HFFc6 (cell line): Measurements from ENCODE around the gene BTK. TPM values are rescaled to one million over a fixed set of nuclear protein-coding genes. Genes with fewer than 3 reads are reported as not detected.
A peak's percentile ranks its signal among the peaks of the same experiment; 100 is the strongest.

Experiments used
- DNase-seq: peaks from one replicate; pipeline ENCODE4 v3.0.0-alpha.2; 2018
- H3K27ac Mint-ChIP-seq: 2 replicates; pipeline ENCODE4 v1.8.0; 2020; ENCODE audit warnings: mild to moderate bottlenecking, mixed read lengths
- H3K27me3 Mint-ChIP-seq: 2 replicates; pipeline ENCODE4 v1.8.0; 2021; ENCODE audit warnings: mild to moderate bottlenecking, moderate library complexity, mixed read lengths; ENCODE audit not compliant: insufficient read depth
- H3K36me3 Mint-ChIP-seq: 2 replicates; pipeline ENCODE4 v1.8.0; 2021; ENCODE audit warnings: low read depth, mixed read lengths
- H3K4me1 Mint-ChIP-seq: 2 replicates; pipeline ENCODE4 v1.8.0; 2020; ENCODE audit warnings: low read depth, mixed read lengths
- H3K4me3 Mint-ChIP-seq: 2 replicates; pipeline ENCODE4 v1.8.0; 2020; ENCODE audit warnings: mild to moderate bottlenecking, moderate library complexity, mixed read lengths
- H3K9me3 Mint-ChIP-seq: 2 replicates; pipeline ENCODE4 v1.8.0; 2020; ENCODE audit warnings: mild to moderate bottlenecking, mixed read lengths
- total RNA-seq, 6 experiments: library from RNA; stranded (reverse); fragmentation: NEBNext Ultra II Directional; extraction: Animal tissue kit (Norgen Biotek cat#: 25700); gene quantifications; 2 replicates in 1 of 6; 3 replicates in 5 of 6; pipeline ENCODE4 v1.2.3, GENCODE V29; 2021
- TF ChIP-seq, protein P1 (sequence below): fragments of 200-600 bp; sonication (generic); IDR thresholded peaks from 2 replicates; pipeline ENCODE4 v1.5.0; 2021; ENCODE audit warnings: antibody characterized with exemption, mild to moderate bottlenecking

Gene BTK
- total RNA-seq, 6 experiments from 2014 or later, result not detected

DNA sequence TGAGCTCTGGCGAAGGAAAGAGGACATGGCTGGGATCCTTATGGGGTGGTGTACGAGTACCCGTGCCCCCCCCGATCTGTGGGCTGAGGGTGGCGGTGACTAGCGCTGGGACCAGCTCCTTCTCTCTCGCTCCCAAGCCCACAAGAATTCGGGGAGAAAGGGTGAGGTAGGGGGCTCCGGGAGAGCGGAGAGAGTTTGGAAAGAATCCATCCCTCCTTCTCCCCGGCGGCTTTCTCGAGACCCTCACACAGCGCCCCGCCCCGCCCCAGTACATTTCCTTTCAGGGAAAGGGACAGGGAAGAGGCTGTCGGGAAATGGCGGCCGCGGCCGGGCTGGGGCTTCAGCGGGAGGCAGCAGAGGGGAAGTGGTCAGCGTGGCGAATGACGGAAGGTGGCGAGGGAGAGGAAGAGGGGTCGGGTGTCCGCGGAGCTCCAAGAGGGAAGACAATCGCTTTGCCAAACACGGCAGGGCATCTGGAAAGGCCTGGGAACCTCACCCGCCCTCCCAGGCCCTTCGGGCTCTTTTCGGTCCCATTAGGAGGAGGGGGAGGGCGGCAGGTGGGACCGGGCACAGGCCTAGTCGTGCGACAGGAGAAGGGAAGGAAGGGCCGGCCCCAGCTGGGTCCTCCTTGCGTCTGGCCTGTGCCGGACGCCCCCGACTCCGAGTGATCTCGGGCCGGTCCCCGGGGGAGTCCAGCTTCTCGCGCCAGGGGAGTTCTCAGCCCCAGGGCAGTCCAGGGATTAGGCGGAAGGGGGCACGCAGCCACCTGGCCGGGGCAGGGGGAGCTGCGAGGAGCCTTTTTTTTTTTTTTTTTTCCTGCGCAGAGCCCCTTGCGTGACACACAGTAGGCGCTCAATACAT, 32.2 kb upstream of the BTK start:
- H3K9me3 Mint-ChIP-seq, result no peaks in the 10 kb centered on the region
- TF ChIP-seq, protein P1, sequence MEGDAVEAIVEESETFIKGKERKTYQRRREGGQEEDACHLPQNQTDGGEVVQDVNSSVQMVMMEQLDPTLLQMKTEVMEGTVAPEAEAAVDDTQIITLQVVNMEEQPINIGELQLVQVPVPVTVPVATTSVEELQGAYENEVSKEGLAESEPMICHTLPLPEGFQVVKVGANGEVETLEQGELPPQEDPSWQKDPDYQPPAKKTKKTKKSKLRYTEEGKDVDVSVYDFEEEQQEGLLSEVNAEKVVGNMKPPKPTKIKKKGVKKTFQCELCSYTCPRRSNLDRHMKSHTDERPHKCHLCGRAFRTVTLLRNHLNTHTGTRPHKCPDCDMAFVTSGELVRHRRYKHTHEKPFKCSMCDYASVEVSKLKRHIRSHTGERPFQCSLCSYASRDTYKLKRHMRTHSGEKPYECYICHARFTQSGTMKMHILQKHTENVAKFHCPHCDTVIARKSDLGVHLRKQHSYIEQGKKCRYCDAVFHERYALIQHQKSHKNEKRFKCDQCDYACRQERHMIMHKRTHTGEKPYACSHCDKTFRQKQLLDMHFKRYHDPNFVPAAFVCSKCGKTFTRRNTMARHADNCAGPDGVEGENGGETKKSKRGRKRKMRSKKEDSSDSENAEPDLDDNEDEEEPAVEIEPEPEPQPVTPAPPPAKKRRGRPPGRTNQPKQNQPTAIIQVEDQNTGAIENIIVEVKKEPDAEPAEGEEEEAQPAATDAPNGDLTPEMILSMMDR, result no peak
- peak overlapping the region; percentile 92 for H3K4me3 Mint-ChIP-seq
- peaks cover 43% of the 10 kb centered on the region for H3K4me1 Mint-ChIP-seq
- no peaks in the 10 kb centered on the region; the same call in 1 of the 2 replicates for H3K36me3 Mint-ChIP-seq
- H3K27ac Mint-ChIP-seq, result peak overlapping the region; percentile 96
- no peaks in the 10 kb centered on the region; the same call in 1 of the 2 replicates for H3K27me3 Mint-ChIP-seq
- no peak for DNase-seq

DNA sequence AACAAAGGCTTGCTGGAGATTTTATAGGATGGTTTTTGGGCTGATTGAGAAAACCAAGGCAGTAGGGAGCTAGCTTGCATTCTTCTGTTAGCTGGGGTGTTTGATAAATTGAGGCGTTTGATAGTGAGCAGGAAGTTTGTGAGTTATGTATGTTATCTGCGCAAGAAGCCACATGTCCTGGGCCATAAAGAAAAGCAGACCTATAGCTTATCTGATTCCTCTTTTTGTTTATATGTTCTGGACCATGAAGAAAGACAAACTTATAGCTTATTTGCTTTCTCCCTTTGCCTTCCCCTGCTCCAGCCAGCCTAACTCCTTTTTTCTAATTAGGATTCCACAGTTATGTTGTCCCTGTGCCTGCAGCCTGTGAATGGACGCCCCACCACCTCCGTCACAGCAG, 31.2 kb upstream of the BTK start:
- H3K9me3 Mint-ChIP-seq, result no peaks in the 10 kb centered on the region
- peaks cover 52% of the 10 kb centered on the region for H3K4me1 Mint-ChIP-seq
- DNase-seq, result no peak
- TF ChIP-seq, protein P1, result no peak
- peak overlapping the region; percentile 96 for H3K27ac Mint-ChIP-seq
- peak overlapping the region; percentile 92; the same call in 1 of the 2 replicates for H3K4me3 Mint-ChIP-seq
- H3K27me3 Mint-ChIP-seq, result no peaks in the 10 kb centered on the region; the same call in 1 of the 2 replicates
- no peaks in the 10 kb centered on the region; the same call in 1 of the 2 replicates for H3K36me3 Mint-ChIP-seq

DNA sequence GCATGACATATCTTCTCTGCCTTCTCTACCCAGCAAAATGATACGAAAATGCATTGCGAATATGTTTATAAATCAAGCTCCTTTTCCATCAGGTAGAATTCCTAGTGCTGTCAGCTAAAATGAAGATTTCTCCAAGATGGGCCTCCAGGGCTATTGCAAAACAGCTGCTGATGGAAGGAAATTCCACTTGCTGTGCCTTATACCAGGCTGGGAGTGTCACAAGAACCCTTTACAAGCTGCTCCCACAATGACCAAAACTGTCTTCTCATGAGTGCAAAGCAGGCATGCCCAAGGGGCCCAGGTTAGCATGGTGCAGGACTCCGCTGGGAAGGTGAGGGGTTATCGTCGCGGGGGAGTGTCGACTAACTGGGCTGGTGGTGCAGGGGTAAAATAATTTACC, 30.7 kb upstream of the BTK start:
- no peaks in the 10 kb centered on the region for H3K9me3 Mint-ChIP-seq
- TF ChIP-seq, protein P1, result no peak
- no peaks in the 10 kb centered on the region; the same call in 1 of the 2 replicates for H3K36me3 Mint-ChIP-seq
- H3K4me3 Mint-ChIP-seq, result no peak overlapping the region
- H3K4me1 Mint-ChIP-seq, result peaks cover 52% of the 10 kb centered on the region
- no peak for DNase-seq
- H3K27ac Mint-ChIP-seq, result peak overlapping the region; percentile 70
- no peaks in the 10 kb centered on the region; the same call in 1 of the 2 replicates for H3K27me3 Mint-ChIP-seq

DNA sequence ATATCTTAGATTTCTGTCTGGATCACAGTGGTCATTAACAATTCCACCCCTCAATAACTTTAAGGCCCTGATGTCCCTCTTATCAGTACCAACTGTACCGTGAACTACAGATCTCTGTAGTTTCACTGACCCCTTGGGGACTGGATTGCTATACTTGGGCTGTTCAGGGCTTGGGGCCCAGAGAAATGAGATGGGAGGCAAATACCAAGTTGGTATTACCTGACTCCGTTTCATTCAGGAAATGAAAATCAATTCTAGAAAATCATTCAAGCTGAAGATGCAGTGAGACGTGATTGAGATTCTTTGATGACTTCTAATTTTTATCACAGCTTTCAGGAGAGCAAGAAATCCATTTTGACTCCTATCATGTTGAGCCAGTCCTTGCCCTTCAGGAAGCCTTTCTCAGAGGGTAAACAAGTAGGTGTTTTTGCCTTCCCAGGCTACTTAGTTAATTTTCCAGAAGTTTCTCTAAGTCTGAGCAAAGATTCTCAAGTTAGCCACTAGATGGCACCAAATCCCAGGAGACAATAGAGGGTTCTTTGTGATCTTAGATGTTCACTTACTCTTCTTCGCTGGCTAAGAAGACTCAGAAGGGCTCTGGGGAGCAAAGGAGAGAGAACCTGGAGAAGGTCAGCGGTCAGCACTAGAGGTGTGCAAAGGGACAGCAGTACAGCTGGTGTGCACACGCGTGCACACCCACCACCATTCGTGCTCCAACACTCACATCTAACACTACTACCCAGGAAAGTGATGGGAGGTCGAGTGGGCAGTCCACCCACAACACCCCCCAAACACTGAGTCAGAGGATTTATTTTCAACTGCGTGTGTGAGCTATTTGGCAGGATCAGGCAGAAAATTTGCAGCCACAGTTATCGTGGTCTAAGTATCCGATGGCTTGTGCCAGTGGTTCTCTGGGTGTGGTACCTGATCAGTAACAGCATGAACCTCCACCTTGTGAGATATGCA, 29.5 kb upstream of the BTK start:
- no peaks in the 10 kb centered on the region for H3K9me3 Mint-ChIP-seq
- peaks cover 58% of the 10 kb centered on the region for H3K4me1 Mint-ChIP-seq
- H3K27ac Mint-ChIP-seq, result peak overlapping the region; percentile 68
- H3K27me3 Mint-ChIP-seq, result no peaks in the 10 kb centered on the region; the same call in 1 of the 2 replicates
- peaks cover 3% of the 10 kb centered on the region; the same call in 1 of the 2 replicates for H3K36me3 Mint-ChIP-seq
- peak overlapping the region; percentile 73; the same call in 1 of the 2 replicates for H3K4me3 Mint-ChIP-seq
- DNase-seq, result peak; percentile 59
- TF ChIP-seq, protein P1, result peak; percentile 84

DNA sequence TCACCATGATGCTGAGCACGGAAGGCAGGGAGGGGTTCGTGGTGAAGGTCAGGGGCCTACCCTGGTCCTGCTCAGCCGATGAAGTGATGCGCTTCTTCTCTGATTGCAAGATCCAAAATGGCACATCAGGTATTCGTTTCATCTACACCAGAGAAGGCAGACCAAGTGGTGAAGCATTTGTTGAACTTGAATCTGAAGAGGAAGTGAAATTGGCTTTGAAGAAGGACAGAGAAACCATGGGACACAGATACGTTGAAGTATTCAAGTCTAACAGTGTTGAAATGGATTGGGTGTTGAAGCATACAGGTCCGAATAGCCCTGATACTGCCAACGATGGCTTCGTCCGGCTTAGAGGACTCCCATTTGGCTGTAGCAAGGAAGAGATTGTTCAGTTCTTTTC, 26.0 kb upstream of the BTK start:
- no peak overlapping the region for H3K4me3 Mint-ChIP-seq
- peaks cover 45% of the 10 kb centered on the region for H3K4me1 Mint-ChIP-seq
- TF ChIP-seq, protein P1, result no peak
- no peak overlapping the region; the same call in 1 of the 2 replicates for H3K27ac Mint-ChIP-seq
- H3K9me3 Mint-ChIP-seq, result no peaks in the 10 kb centered on the region
- no peaks in the 10 kb centered on the region; the same call in none of the 2 replicates for H3K27me3 Mint-ChIP-seq
- DNase-seq, result no peak
- H3K36me3 Mint-ChIP-seq, result peaks cover 5% of the 10 kb centered on the region; the same call in 1 of the 2 replicates
